GM12865 (cell line): Measurements from ENCODE around the gene LILRB3.
"Not testable (repeated sequence)": the region's sequence is repeated elsewhere in the genome, so short reads cannot be mapped to it uniquely, and the experiment has no call there.

Experiments used
- DNase-seq: peaks from one replicate; pipeline ENCODE4 v3.0.0; 2010; ENCODE audit warnings: low read depth
- H3K4me3 ChIP-seq: 2 replicates; pipeline ENCODE4 v1.5.1; 2011; ENCODE audit warnings: mild to moderate bottlenecking, low read depth, low read length, control low read depth
- TF ChIP-seq, protein P1 (sequence below): IDR thresholded peaks from 2 replicates; pipeline ENCODE4 v1.5.1; 2011; ENCODE audit warnings: low read length, control low read depth, low read depth, inconsistent platforms; ENCODE audit not compliant: insufficient read depth; ENCODE audit errors: missing control alignments

The LILRB3 gene

DNA sequence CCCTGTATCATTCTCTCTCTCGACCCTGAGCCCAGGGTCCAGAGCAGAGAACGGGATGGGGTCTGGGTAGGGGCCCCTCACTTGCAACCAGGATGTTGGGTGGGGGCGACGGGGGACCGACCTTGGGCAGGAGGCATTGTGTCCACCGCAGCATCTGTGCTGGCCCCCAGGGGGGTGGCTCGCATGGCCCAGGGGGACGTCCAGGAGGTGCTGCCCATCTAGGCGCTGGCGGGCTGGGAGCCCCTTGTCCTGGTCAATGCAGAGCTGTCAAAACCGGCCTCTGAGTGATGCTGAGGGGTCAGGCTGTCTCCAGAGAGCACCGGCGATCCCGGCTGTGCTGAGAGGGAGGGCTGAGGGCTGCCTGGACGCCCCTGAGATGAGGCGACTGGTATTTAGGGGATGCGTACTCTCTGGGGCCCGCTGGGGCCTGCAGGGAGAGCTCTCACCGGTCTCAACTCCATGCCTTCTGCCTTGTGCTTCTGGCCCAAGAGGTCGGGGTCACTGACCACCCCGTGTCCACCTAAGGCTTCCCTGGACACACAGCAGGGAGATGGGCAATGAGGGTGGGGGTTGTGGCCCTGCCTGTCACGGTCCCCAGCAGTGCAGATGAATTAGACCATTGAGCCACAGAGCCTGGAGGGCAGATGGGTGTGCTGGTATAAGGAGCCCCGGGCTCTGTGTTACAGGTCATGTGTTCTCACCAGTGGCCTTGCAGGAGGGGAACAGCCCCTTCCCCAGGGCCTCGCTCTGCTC, 13.6 kb downstream of the LILRB3 start:
- TF ChIP-seq, protein P1, sequence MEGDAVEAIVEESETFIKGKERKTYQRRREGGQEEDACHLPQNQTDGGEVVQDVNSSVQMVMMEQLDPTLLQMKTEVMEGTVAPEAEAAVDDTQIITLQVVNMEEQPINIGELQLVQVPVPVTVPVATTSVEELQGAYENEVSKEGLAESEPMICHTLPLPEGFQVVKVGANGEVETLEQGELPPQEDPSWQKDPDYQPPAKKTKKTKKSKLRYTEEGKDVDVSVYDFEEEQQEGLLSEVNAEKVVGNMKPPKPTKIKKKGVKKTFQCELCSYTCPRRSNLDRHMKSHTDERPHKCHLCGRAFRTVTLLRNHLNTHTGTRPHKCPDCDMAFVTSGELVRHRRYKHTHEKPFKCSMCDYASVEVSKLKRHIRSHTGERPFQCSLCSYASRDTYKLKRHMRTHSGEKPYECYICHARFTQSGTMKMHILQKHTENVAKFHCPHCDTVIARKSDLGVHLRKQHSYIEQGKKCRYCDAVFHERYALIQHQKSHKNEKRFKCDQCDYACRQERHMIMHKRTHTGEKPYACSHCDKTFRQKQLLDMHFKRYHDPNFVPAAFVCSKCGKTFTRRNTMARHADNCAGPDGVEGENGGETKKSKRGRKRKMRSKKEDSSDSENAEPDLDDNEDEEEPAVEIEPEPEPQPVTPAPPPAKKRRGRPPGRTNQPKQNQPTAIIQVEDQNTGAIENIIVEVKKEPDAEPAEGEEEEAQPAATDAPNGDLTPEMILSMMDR, result no peak
- DNase-seq, result peak; percentile 59
- no peak overlapping the region for H3K4me3 ChIP-seq

- TF ChIP-seq, protein P1, result no peak
These were observed 14.1 kb downstream of the LILRB3 start for GRCh38 chr19:54208784-54209057.

DNA sequence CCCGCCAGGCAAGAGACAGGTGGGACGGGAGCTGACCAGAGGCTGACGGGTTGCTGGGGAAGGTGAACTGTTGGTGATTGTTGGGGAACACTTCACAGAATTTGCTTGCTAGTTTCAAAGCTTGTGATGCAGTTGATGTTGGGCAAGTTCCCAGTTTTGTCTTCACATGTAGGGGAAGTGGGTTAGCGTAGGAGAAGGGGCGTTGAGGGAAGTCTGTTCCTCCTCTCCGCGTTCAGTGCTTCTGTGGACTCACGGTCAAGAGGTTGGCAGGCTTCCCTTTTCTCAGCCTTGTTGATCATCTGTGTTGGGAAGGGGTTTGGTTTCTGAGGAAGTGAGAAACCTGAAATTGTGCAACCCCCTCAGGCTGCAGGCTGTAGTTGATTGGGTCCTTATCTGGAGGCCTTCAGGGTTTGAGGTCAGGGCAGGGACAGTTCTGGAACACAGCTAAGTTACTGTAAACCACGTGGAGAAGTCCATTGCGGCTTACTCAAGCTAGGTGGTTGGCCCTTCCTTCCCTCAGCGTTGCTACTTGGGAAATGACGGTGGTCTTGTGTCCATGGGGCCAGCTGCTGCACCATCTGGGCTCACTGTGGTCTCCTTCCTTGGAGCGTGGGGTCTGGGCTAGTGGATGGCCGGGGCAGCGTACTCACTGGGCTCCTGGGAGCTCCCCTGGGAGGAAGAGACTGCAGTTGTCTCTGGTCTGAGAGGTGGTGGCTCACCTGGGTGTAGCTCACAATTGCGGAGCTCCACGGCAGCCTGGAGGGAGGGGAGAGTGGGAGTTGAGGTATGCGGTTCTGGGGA, 14.6 kb downstream of the LILRB3 start:
- TF ChIP-seq, protein P1, result no peak
- peak; percentile 82 for DNase-seq
- no peak overlapping the region for H3K4me3 ChIP-seq

More at GRCh38 chr19:54208784-54209057, 14.1 kb downstream of the LILRB3 start:
- no peak overlapping the region for H3K4me3 ChIP-seq
- peak; percentile 67 for DNase-seq

DNA sequence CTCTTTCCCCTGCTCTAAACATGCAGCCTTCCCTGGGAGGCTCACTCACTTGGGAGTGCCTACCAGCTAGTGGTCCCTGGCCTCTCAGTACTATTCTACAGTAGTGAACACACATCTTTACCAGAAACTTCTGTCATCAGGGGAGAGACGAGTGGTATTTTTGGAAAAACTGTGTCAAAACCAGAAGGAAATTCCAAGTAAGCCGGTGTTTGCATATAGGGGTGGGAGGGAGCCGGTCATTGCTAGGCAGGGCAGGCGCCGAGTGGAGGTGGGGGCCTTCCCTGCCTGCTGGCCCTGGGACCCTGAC, 15.2 kb downstream of the LILRB3 start:
- H3K4me3 ChIP-seq, result no peak overlapping the region
- TF ChIP-seq, protein P1, result no peak
- DNase-seq, result no peak

DNA sequence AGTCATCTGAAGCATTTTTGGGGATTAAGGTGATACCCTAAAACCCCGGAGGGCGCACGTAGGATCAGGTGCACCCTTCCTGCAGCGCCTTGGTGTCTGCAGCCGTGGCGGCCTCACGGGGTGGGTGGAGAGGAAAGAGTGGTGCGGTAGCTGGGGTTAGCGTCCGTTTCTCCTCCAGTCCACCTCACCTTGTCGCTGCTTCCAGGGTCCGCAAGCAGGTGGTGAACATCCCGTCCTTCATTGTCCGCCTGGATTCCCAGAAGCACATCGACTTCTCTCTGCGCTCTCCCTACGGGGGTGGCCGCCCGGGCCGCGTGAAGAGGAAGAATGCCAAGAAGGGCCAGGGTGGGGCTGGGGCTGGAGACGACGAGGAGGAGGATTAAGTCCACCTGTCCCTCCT, 15.6 kb downstream of the LILRB3 start:
- DNase-seq, result peak; percentile 18
- not testable (repeated sequence) for H3K4me3 ChIP-seq

DNA sequence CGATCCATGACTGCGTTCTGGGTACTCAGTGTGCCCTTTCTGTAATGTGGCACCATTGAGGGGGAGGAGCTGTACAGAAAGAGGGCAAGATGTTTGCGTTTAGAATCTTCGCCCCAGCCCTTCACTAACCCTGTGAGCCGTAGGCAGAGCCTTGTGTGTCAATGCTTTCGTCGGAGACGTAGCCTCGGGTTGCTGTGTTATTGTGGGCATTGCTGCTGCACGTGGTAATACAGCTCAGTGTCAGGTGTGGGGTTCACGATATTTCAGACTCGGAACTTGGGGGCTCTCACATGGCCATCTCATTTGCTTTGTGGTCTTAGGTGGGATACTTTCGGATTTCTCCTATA, 16.0 kb downstream of the LILRB3 start:
- peak; percentile 29 for DNase-seq
- TF ChIP-seq, protein P1, result no peak

DNA sequence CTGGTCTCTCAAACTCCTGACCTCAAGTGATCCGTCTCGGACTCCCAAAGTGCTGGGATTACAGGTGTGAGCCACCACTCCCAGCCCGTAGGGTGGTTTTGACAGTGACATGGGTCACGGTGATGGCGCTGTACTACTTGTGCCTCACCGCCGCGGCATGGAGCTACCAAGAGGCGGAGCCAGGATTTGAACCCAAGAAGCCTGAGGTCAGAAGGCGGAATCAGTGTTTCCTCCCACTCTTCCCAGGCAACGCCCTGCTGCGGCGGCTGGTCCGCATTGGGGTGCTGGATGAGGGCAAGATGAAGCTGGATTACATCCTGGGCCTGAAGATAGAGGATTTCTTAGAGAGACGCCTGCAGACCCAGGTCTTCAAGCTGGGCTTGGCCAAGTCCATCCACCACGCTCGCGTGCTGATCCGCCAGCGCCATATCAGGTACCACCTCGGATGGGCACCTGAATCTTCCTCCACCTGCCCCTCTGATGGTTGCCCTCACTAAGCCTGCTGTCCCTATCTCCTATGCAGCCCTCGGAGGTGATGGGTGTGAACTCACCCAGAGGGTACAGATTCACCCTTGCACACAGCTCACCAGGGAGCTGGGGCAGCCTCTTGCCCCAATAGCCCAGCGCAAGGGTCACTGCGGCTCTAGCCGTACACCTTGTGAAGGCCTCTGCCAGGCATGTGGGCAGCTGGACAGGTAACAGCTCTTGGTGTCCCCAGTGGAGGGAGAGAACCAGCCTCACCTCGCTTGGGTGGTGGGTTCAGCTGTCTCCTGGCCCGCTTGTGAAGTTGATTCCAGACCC, 16.6 kb downstream of the LILRB3 start:
- DNase-seq, result peak; percentile 21
- H3K4me3 ChIP-seq, result no peak overlapping the region; the same call in 1 of the 2 replicates
- TF ChIP-seq, protein P1, result no peak

More for the DNA sequence above, 16.0 kb downstream of the LILRB3 start:
- no peak overlapping the region for H3K4me3 ChIP-seq
